Measurements from ENCODE around the gene TYRO3.

The TYRO3 gene

DNA sequence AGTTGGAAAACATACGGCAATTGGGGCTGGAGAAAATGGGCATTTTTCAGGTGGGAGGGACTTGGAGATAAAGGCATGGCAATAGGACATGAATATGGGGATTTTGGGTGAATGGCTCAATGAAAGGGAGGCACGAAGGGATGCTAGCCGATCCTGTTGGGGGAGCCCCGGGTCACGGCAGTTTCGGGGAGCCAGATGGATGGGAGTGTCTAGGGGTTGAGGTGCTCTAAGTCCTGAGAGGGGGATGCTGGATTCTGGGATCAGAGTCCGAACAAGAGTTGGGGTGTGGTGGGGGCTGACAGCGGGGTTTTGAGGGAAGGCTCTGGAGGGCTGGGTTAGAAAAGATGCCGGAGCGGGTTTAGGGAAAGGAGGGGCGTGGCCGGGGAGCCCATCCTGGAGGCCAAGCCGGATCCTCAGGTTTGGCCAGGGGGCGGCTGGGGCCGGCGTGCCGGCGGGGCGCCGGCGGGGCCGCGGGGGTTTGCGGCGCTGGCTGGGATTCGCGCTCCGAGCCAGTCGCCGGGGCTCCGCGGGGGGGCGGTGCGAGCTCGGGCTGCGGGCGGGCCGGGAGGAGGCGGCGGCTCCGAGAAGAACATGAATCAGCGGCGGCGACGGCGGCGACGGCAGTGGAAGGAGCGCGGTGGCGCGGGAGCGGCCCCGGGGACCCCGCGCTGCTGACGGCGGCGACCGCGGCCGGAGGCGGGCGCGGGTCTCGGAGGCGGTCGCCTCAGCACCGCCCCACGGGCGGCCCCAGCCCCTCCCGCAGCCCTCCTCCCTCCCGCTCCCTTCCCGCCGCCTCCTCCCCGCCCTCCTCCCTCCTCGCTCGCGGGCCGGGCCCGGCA is at the start of gene TYRO3:
Gene TYRO3 (plus strand): TSS at position 813 of the 839 bp plus-strand sequence. CDS start 46 bp downstream, outside the sequence.
- peak; percentile 75 for DNase-seq

DNA sequence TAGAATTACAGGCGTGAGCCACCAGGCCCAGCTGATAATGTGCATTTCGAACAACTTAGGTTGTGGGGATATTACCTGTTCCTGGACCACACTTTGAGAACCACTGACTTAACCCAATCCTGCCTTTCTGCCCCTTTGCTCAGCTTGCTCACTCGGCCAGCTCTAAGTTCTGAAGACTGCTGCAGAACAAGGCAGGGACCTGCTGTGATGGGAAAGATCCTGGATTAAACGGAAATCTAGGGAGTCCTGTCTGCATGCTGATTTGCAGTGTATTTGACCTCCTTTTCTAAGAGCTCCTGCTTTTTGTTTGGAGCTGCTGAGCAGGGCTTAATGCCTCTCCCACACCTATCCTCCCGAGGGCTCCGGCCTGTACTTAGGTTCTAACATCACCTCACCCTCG is 48.3 kb upstream of the TYRO3 start:
- DNase-seq, result peak; percentile 20

DNA sequence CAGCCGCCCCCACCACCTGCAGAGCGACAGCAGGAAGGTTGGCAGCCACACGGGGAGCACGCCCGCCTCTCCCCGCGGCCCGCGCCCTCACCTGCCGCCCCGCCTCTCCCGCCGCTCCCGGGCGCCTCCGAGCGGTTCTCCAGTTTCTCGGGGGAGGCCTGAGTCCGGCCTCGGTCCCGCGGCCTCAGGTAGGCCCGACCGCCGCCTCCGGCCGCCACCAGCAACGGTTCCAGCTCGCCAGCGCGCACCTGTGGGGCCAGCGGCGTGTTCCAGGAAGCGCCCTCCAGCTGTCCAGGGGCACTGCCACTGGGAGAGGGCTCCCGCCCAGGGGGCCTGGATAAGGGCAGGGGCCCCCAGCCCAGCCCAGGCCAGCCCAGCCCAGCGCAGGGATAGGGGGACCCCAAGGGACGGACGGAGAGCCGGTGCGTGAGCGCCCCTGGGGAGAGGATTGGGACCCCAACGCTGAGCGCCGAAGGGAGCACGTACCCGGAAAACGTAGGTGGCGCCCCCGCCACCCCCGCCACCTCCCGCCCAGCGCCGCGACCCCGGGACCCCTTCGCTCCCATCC is 47.6 kb upstream of the TYRO3 start:
- DNase-seq, result no peak

GRCh38 chr15:41511899-41512369 is 47.1 kb upstream of the TYRO3 start:
- DNase-seq, result peak; percentile 50

DNA sequence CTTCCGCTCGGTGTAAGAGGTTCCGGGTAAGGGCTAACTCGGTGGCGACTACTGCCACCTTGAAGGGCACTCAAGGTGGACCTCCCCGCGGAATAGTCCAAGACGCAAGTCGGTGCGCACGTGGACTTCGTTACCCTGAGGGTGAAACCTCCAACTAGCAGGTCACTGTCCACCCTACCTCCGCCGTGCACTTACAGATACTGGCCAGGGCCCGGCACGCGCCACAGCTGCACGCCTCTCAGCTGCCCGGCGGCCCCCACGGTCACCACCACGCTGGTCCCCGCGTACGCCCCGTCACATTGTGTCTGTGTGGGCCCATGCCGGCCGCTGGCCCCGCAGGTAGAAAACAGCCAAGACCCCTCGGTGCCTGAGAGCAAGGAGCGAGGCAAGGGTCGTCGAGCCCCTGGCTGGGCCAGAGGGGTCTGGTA is 46.5 kb upstream of the TYRO3 start:
- DNase-seq, result no peak

DNA sequence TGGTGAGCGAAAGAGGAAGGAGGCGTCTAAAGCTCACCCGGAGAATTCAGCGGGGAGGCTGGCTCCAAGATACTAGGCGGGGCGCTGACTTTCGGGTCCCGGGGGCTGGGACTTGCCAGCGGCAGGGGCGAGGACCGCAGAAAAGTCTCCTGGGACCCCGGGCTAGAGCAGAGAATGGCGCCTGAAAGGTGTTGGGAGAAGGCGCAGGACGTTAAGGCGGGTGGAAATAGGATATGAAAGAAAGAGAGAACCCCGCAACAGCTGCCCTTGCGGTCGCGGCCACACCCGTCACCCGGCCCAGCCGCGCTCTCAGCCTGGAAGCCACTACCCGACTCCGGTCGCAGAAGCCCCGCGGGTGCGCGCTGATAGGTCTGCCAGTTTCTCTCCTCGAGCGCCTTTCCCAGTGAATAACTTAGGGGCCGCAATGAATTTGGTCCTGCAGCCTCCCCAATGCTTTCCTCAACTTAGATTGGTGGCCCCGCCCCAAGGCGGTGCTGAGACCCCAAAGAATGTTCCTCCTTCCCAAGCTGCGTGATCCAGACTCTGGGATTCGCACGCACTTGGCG is 46.0 kb upstream of the TYRO3 start:
- DNase-seq, result peak; percentile 63

DNA sequence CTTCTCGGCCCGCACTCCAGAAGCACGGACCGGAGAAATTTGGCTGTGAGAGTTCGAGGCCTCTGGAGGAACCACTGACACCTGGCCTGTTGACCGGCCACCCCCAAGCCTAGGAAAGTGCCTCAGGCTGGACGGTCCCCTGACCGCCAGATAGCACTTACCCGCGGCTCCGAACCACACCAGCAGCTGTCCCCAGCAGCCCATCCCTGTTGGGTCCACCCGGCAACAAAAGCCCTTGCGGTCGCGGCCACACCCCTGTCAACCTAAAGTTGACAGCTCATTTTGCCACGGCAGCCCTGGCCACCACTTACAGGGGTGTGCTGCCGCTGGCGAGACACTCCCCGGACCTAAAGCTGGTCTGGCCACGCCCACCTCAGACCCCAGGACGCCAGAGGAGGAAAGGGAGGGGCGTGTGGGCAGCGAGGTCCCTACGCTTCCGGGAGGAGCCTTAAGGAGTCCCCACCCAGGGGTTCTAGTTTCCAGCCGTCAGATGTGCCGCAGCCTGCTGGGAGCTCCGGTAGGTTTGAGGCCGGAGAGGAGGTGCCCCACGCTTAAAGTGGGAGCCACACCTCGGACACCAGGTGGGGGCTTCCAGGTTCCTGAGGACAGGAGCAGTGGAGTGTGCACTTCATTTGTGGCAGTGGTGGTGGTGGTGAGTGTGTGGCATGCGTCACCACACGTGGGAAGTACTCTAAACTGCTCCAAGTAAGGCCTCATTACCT is 45.3 kb upstream of the TYRO3 start, which contains the start of gene LTK:
Gene LTK (minus strand): TSS at position 322 of the 722 bp plus-strand sequence. CDS start 118 bp downstream, at position 204.
- DNase-seq, result peak; percentile 41

DNA sequence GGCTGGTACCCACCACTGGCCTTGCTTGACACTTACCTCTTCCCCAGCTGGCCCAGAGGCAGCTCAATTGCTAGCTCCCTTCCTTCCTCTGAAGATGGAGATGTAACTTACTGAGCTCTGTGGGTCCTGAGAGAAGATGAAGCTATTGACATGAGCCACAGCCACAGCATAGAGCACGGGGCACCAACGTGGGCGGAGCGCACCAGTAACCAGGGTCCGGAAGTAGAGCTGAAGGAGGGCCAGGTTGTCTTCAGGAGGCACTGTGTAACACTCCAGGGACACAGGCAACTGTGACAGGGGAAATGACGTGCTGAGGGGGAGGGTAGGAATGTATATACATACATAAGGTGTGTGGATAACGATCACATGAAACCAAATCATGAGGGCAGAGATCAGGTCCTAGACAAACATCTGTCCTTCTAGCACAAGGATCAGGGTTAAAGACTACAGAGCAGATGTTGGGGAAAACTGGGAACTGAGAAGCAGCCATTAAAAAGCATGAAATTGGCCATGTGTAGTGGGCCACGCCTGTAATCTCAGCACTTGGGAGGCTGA is 41.0 kb upstream of the TYRO3 start:
- DNase-seq, result no peak

- no peak for DNase-seq
Observed at GRCh38 chr15:41520636-41521035, 38.4 kb upstream of the TYRO3 start.

DNA sequence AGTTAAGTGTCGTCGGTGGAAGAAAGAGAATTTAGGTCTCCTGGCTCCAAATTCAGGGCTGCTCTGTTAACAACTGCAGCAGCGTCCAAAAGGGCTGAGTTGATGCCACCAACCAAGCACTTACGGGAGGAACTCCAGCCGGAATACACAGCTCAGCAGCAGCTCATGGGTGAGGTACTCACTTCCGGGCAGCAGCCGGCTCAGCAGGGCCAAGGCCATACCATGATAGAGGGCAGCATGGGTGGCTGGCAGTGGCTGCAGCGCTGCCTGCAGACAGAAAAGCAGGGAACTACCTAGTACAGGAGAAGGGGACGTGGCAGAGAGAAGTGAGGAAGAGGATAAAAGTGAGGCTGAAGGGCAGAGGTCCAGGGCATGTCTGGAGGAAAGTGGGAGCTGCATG is 37.4 kb upstream of the TYRO3 start:
- no peak for DNase-seq

DNA sequence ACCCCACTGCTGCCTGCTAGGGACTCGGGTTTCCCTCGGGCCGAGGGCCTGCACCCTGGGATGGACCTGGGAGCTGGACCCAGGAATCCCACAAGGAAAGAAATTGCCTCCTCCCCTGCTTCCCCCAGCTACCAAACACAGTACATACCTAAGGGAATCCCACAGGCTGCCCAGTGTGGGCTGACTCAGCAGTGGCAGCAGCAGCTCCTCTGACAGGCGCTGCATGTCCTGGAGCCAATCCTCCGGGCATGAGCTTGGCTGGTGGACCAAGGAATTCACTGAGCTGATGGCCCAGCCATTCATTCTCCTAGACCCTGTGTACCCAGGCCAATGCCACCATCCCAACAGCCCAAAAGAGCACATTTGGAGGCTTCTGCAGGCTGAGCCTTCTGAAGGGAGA is 35.9 kb upstream of the TYRO3 start:
- DNase-seq, result no peak

GRCh38 chr15:41530363-41530956 is 28.6 kb upstream of the TYRO3 start:
- DNase-seq, result no peak

- DNase-seq, result no peak
Observed at GRCh38 chr15:41535544-41535943, 23.5 kb upstream of the TYRO3 start.

DNA sequence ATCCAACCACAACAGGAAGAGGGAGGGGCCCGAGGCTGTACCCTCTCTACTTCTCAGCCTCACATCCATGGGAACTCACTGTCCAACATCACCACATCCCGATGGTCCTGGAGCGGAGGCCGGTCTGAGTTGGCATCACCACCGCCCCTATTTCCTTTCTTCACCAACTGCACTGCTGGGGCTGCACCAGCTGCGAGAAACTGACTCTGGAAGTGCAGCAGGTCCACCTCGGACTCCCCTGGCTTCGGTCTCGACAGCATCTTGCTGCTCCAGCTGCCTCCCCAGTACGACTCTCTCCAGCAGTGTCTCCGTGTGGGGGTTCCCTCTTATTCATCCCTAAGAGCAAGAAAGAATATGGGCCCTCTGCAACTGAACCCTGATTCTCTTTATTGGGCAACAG is 22.1 kb upstream of the TYRO3 start:
- DNase-seq, result no peak

- DNase-seq, result no peak
Observed at GRCh38 chr15:41543521-41543870, 15.5 kb upstream of the TYRO3 start.

DNA sequence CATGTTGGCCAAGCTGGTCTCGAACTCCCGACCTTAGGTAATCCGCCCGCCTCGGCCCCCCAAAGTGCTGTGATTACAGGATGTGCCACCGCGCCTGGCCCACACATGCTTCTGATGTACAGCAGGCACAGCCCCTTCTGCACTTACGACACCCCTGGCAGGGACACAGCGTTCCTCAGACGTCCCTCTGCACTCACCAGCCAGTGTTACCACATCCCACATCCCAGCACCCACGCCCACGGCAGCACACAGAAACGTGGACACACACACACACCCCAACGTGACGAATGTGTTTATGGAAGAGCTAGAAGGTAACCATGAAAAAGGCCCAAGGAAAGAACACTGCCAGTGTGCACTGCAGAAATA is 14.4 kb upstream of the TYRO3 start:
- DNase-seq, result no peak

- no peak for DNase-seq
Observed at GRCh38 chr15:41545218-41545617, 13.8 kb upstream of the TYRO3 start.

GRCh38 chr15:41546851-41547786 is 11.9 kb upstream of the TYRO3 start:
- no peak for DNase-seq

DNA sequence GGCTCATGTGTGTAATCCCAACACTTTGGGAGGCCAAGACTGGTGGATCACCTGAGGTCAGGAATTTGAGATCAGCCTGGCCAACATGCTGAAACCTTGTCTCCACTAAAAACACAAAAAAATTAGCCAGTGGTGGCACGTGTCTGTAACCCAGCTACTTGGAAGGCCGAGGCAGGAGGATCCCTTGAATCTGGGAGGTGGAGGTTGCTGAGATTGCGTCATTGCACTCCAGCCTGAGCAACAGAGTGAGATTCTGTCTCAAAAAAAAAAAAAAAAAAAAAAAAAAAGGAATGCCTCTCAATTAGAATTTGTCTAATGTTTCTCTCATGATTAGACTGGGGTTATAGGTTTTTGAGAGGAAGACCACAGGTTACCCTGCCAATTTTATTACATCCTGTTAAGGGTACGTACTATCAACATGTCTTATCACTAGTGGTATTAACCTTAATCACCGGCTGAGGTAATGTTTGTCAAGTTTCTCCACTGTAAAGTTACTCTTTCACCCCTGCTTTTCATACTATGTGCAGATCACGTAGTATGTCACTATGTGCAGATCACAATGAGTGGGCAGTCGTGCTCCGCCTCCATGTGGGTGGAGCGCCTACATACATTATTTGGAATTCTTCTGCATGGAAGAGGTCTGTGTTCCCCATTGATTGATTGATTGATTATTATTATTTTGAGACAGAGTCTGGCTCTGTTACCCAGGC is 8.8 kb upstream of the TYRO3 start:
- no peak for DNase-seq

DNA sequence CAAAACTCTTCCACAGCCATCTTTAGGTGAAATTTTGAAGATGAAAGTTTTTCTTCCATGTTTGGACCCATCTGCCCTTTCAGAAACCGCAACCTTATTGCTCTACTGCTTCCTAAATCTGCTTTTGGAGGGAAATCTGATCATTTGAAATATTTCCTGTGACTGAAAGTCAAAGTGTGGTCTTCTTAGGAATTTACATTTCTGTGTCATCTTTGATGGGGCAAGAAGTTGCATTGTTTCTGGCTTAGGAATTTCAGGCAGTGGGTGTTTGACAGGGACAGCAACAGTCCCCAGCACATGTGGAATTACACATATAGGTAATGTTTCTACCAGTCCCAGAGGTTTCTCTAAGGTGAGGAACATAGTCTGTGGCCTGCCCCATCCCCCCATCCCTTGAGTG is 5.3 kb upstream of the TYRO3 start:
- no peak for DNase-seq

DNA sequence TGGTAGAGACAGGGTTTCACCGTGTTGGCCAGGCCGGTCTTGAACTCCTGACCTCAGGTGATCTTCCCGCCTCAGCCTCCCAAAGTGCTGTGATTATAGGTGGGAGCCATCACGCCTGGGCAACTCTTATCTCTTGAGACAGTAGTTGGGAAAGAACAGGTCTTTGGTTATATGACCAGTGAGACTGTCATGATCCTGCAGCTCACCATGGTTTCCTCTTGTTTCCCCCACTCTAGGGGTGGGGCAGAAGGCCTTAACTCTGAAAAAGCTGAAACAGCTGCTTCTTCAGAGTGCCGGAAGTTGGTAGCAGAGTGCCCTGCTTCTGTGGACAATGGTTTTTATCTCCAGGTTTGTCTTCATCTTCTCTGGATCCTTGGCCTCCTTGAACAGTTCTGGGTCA is 4.7 kb upstream of the TYRO3 start:
- no peak for DNase-seq
